GM19324 (cell line): ENCODE data around the gene TMEM126A.

ENCODE experiments used
- ATAC-seq: cut with Tn5 transposase; IDR thresholded peaks from one replicate; pipeline ENCODE4 v1.9.1; 2021; ENCODE audit warnings: mild to moderate bottlenecking, moderate library complexity; ENCODE audit not compliant: unreplicated experiment, low FRiP score

Gene TMEM126A

DNA sequence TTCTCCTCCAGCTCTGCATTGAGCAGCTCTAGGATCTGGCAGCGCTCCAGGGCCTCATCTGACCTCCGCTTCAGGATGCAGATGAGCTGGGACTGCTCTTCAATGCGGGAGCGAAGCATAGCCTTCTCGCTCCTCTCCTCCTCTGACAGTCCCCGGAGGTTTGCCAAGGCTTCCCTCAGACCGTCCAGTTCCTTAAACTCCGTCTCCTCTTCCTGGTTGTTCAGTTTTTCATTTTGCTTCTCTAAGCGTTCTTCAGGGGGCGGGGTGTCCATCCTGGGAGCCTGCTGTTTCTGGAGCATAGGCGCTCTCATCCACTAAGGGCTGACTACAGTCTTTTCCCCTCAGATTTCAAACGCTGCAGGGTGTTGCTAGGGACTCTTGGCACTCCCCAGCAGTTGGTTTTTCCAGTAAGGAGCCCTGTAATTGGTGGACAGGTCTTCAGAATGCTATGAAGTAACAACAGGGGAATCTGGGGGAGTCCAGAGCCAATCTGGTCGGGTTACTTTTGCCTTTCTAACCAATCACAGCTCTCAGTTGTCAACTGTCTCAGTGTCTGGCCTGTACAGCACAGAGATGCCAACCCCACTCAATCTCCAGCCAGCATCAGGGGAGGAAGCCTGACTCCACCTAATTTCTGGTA lies 38.2 kb downstream of the TMEM126A start, which contains the start of gene CCDC89:
TSS of gene CCDC89 (minus strand) at position 376 of the 640 bp plus-strand sequence. CDS start at position 311, 65 bp downstream.
- ATAC-seq = no peak

- no peak for ATAC-seq
Measured at GRCh38 chr11:85694385-85694980, 46.7 kb downstream of the TMEM126A start.

DNA sequence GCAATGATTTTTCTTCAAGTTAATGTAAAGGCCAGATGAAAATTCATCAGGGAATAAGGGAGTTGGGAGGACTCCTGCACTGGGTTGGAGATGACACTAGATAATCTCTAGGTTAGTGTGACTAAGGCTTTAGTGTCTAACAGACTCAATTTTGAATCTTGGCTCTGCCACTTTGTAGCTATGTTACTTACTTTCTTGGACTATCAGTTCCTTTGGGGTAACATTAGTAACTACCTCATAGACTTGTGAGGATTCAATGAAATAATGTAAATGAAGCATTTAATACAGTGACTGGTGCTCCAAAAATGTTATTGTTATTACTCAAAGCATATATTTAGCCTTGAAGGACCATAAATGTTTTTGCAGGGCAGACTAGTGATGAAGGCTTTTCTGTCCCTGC lies 47.8 kb downstream of the TMEM126A start:
- no peak for ATAC-seq

DNA sequence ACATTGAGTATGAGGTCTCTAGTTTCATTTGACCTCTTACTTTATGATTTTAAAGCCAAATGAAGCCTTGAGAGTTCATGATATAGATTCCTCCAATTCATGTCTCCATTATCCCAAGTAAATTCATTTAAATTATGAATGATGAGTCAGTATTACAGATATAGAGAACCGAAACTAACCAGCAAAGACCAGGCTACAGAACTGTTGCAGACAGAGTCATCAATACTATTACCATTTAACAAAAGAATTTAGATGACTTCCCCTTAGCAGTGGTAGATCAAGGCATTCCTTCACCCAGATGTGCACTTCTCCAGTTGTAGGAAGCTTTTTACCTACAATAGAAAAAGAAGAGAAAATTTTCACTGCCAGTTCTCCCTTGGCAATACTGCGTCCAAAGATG lies 50.0 kb downstream of the TMEM126A start:
- ATAC-seq = no peak

DNA sequence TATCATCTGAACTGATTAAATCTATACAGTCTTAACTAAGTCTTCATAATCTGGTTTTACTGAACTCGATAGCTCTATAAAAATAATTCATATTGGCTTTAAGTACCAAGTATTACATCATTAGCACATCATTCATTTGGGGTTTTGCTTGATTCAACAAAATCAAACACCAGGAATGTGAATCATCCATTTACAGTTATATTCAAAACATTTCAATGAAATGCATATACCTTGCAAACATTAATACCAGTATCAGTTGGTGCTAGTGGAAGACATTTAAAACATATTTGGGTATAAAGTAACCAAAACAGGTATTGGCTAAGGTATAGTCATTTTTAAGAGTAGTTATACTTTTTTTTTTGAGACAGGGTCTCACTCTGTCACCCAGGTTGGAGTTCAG lies 50.4 kb downstream of the TMEM126A start:
- ATAC-seq = no peak

DNA sequence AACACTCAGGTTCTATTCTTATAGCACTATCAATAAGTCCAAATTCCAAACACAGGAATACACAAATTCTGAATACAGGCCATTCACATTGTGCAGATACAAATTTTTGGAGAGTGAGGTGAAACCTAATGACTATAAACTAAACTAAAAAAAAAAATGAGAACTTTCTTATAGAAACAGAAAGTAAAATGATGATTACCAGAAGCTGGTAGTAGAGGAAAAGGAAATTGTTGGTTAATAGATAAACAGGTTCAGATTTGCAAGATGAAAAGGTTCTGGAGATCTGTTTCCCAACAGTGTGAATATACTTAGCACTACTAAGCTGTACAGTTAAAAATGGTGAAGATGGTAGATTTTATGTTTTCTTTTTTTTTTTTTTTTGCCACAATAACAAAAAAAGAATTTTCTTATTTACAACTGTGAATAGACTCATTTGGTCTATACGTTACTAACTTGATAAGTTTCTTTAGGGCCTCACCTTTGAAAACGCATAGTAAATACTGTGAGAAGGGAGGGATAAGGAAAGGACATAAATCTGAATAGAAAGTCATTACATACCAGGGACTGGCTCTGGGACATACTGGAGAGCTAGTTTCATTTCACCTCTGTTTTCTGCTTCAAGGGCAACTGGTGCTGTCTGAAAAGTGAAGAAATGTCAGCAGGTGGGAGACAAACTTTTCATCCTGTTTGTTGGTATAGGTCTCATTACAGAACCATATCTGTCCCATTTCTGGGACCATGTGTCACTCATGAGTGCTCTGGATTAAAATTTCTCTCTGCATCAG lies 52.4 kb downstream of the TMEM126A start:
- ATAC-seq = peak; percentile 81

DNA sequence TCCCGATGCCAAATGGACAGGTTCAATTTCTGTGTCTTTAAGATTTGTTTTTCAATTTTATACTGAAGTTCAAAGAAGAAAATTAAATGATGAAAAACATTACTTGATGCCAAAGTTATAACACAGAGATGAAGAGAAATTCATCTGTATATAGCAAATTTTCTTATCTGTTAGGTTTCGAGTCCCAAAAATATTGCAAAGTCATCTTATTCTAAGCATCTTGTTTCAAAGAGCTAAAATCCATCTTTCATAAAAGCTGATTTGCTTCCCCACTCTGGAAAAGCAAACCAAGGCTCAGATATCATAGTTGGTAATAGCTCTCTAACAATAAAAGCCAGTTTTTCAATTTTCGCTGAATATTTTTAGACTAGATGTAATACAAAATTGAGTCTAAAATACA lies 57.2 kb downstream of the TMEM126A start:
- no peak for ATAC-seq

GRCh38 chr11:85705800-85706199 lies 58.0 kb downstream of the TMEM126A start:
- ATAC-seq = no peak
